ENCODE results near the gene RORC. TPM values are rescaled to one million over a fixed set of nuclear protein-coding genes. Genes with fewer than 3 reads are reported as not detected.

The RORC gene
- total and polyA plus RNA-seq, 2 donors from 2014 or later: 19.1 to 34.5 TPM

GRCh38 chr1:151809985-151810556 is 21.5 kb downstream of the RORC start:
- Histone ChIP-seq H3K4me1 (ENCODE audit: control insufficient read depth in 2 of 3, insufficient read depth in 2 of 3, low read depth in 1 of 3, low read length in 3 of 3) (no peaks in the 10 kb centered on the region), H3K27ac (ENCODE audit: low read depth in 2 of 2, low read length in 2 of 2) (no peak overlapping the region), H3K9me3 (ENCODE audit: control insufficient read depth in 2 of 3, insufficient read depth in 1 of 3, low read length in 3 of 3) (no peaks in the 10 kb centered on the region), H3K9ac (ENCODE audit: low read length in 3 of 3) (no peak overlapping the region), H3K4me3 (ENCODE audit: low read length in 3 of 3) (no peak overlapping the region), H3K27me3 (ENCODE audit: control insufficient read depth, insufficient read depth, low read length) (no peaks in the 10 kb centered on the region), H3K36me3 (ENCODE audit: control insufficient read depth in 2 of 3, insufficient read depth in 3 of 3, low read length in 3 of 3) (peaks cover 0 to 44% (median 6%) of the 10 kb centered on the region in 3 donors)
- TF ChIP-seq CTCF (IDR thresholded peaks at IDR 0.05; ENCODE audit: borderline replicate concordance, extremely low read depth, insufficient read depth): no peak
- intact Hi-C loops (cut with DNase I): no loop called here
- DNase-seq (no peak), FAIRE-seq (no peak)

DNA sequence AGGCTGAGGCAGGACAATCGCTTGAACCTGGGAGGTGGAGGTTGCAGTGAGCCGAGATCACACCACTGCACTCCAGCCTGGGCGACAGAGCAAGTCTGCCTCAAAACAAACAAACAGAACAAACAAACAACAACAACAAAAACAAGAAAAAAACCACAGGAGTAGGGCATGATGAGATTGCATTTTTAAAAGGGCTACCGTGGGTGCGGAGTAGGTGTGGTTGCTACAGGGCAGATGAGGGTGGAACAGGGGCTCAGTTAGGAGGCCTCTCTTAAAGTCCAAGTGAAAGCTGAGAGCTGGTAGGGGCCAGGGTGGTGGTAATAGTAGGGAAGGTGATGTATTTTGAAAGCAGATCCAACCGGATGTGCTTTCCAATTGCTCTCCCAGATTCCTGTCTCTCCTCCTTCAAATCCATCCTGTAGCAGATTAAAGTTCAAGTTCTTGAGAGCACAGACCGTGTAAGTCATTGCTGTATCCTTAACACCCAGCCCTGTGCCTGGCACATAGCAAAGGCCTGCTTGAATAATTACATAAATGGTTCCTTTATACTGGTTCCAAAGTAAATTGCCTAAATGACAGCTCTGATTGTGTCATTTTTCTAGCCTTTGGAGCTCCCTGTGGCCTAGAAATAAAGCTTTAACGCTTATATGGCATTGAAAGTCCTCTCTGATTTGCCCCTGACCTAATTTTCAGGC is 22.2 kb downstream of the RORC start:
- no peak for TF ChIP-seq CTCF (IDR thresholded peaks at IDR 0.05; ENCODE audit: borderline replicate concordance, extremely low read depth, insufficient read depth)
- Histone ChIP-seq H3K9me3 (ENCODE audit: control insufficient read depth in 2 of 3, insufficient read depth in 1 of 3, low read length in 3 of 3) (no peaks in the 10 kb centered on the region), H3K27me3 (ENCODE audit: control insufficient read depth, insufficient read depth, low read length) (no peaks in the 10 kb centered on the region), H3K27ac (ENCODE audit: low read depth in 2 of 2, low read length in 2 of 2) (no peak overlapping the region), H3K4me1 (ENCODE audit: control insufficient read depth in 2 of 3, insufficient read depth in 2 of 3, low read depth in 1 of 3, low read length in 3 of 3) (no peaks in the 10 kb centered on the region), H3K4me3 (ENCODE audit: low read length in 3 of 3) (no peak overlapping the region), H3K36me3 (ENCODE audit: control insufficient read depth in 2 of 3, insufficient read depth in 3 of 3, low read length in 3 of 3) (peaks cover 0 to 42% (median 6%) of the 10 kb centered on the region in 3 donors), H3K9ac (ENCODE audit: low read length in 3 of 3) (no peak overlapping the region)
- FAIRE-seq: no peak
- no peak for DNase-seq
- intact Hi-C loops (cut with DNase I): no loop called here

DNA sequence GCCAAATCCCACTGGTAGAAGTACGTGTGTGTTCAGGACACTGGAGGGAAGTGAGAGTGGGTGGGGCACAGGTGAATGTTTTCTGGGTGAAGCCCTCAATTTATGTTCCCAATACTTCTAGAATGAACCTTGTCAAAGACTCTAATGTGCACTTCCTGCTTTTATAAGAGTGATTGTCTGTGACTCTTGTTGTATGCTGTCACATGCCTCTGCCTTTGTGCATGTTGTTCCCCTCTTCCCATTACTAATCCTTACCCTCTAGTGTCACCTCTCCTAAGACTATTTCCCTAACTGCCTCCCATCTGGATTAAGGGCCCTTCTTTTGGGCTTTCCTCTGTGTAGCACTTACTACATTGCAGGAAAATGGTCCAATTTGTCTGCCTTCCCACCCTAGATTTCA is 23.8 kb downstream of the RORC start:
- no peak overlapping the region for H3K9ac ChIP-seq (ENCODE audit: low read length in 3 of 3)
- H3K9me3 ChIP-seq (ENCODE audit: control insufficient read depth in 2 of 3, insufficient read depth in 1 of 3, low read length in 3 of 3): no peaks in the 10 kb centered on the region
- DNase-seq (no peak), FAIRE-seq (no peak)
- no peak overlapping the region for H3K27ac ChIP-seq (ENCODE audit: low read depth in 2 of 2, low read length in 2 of 2)
- no peaks in the 10 kb centered on the region for H3K4me1 ChIP-seq (ENCODE audit: control insufficient read depth in 2 of 3, insufficient read depth in 2 of 3, low read depth in 1 of 3, low read length in 3 of 3)
- peaks cover 0 to 30% (median 6%) of the 10 kb centered on the region in 3 donors for H3K36me3 ChIP-seq (ENCODE audit: control insufficient read depth in 2 of 3, insufficient read depth in 3 of 3, low read length in 3 of 3)
- no peak overlapping the region for H3K4me3 ChIP-seq (ENCODE audit: low read length in 3 of 3)
- no peak for TF ChIP-seq CTCF (IDR thresholded peaks at IDR 0.05; ENCODE audit: borderline replicate concordance, extremely low read depth, insufficient read depth)
- intact Hi-C loops (cut with DNase I): no loop called here
- H3K27me3 ChIP-seq (ENCODE audit: control insufficient read depth, insufficient read depth, low read length): no peaks in the 10 kb centered on the region
